Measurements from ENCODE around the gene ZNF304. TPM values are rescaled to one million over a fixed set of nuclear protein-coding genes. Genes with fewer than 3 reads are reported as not detected.

The ZNF304 gene
- total and polyA plus RNA-seq, 2 of the 4 experiments (the other 2 are of a cell fraction): 3.9 to 16.1 TPM

- peak within 1 kb of the TSS; percentile 73 for H2BK5ac ChIP-seq (ENCODE audit: low read depth, low read length, poor library complexity, severe bottlenecking)
- peak within 1 kb of the TSS; percentile 97 to 99 for H4K8ac ChIP-seq (ENCODE audit: low read depth in 2 of 2, low read length in 2 of 2)
- whole genome bisulfite sequencing, 2 experiments (ENCODE audit: extremely low coverage in 2 of 2, insufficient read length in 1 of 2): 4% methylated on average over 29 of the region's 47 CpGs; no CpG with 5 or more reads in 1 of the 2 experiments
- peak within 1 kb of the TSS; percentile 79 for H4K91ac ChIP-seq (ENCODE audit: insufficient read depth, low read depth, low read length)
- H3K4me3 ChIP-seq (ENCODE audit: insufficient read depth, low read depth, low read length): peak within 1 kb of the TSS; percentile 61
- H3K18ac ChIP-seq (ENCODE audit: low read depth, low read length): peak within 1 kb of the TSS; percentile 80
- H4K5ac ChIP-seq (ENCODE audit: low read depth, low read length): peak within 1 kb of the TSS; percentile 94
- DNase-seq (peak; percentile 100), ATAC-seq (ENCODE audit: low read depth) (peak; percentile 97)
- H3K27me3 ChIP-seq (ENCODE audit: control insufficient read depth, insufficient read depth, low read length): no peaks in the 10 kb centered on the region
- no peaks in the 10 kb centered on the region for H3K9me3 ChIP-seq (ENCODE audit: control insufficient read depth, insufficient read depth, low read length)
- H3K9me1 ChIP-seq (ENCODE audit: insufficient read depth, low read length): no peaks in the 10 kb centered on the region; the same call in 1 of the 2 replicates
- H2AFZ ChIP-seq (replicated peaks; ENCODE audit: low read length, poor library complexity): peak within 1 kb of the TSS; percentile 91
- ChIA-PET POLR2A (ENCODE audit: unreplicated experiment) (interaction anchor here (0.7 to 1.0 kb wide), 2 partner anchors 12 to 26 kb away, joined by 3 to 4 read pairs; partner anchors contain the start of genes ZNF304 and ZNF548), CTCF (interaction anchor here (0.5 to 0.8 kb wide), 2 partner anchors 29 to 34 kb away, joined by 3 to 6 read pairs; no protein-coding TSS in a partner anchor)
- no peaks in the 10 kb centered on the region for H4K20me1 ChIP-seq (ENCODE audit: insufficient read depth, low read length)
- H3K79me1 ChIP-seq (ENCODE audit: low read depth in 1 of 2, low read length in 2 of 2): peaks cover 14 to 27% of the 10 kb centered on the region in 2 experiments; a peak in 2 of 4 replicates
- H3K36me3 ChIP-seq (ENCODE audit: control insufficient read depth, insufficient read depth, low read length): peaks cover 8% of the 10 kb centered on the region
- H3K4ac ChIP-seq (ENCODE audit: low read depth, low read length): peak within 1 kb of the TSS; percentile 81
- intact Hi-C loops (cut with micrococcal nuclease) (loop anchor here (1.0 kb wide), 1 partner anchor 43 kb away; the partner anchor contains the start of gene ZNF543), dilution Hi-C loops (cut with HindIII; ENCODE audit: low sequenced_read_pairs, unreplicated experiment) (no loop called here), in situ Hi-C loops (cut with MboI; ENCODE audit: low sequenced_read_pairs) (no loop called here)
- H3K27ac ChIP-seq (ENCODE audit: insufficient read depth, low read length): peak within 1 kb of the TSS; percentile 76
- peak within 1 kb of the TSS; percentile 77 for H2BK15ac ChIP-seq (ENCODE audit: low read depth, low read length)
- H2AK5ac ChIP-seq (ENCODE audit: low read depth, low read length): peak within 1 kb of the TSS; percentile 65
- peak within 1 kb of the TSS; percentile 88 for H3K4me2 ChIP-seq (ENCODE audit: low read depth, low read length)
- H3K56ac ChIP-seq (ENCODE audit: extremely low read depth, insufficient read depth, low read length): peak within 1 kb of the TSS; percentile 59
- peak within 1 kb of the TSS; percentile 73 for H3K9ac ChIP-seq (ENCODE audit: low read depth, low read length)
- no peaks in the 10 kb centered on the region for H3K4me1 ChIP-seq (ENCODE audit: control insufficient read depth, insufficient read depth, low read length)
- peak within 1 kb of the TSS; percentile 46 for H2BK120ac ChIP-seq (ENCODE audit: low read depth, low read length)
- H2BK20ac ChIP-seq (ENCODE audit: low read depth, low read length): no peak within 1 kb of the TSS; the same call in 1 of the 2 replicates
- H2AK9ac ChIP-seq (replicated peaks; ENCODE audit: low read depth, low read length, poor library complexity): peak within 1 kb of the TSS; percentile 91
- no TSS peak for BruUV-seq (replicated peaks)
- H3K23ac ChIP-seq (ENCODE audit: low read depth, low read length): peak within 1 kb of the TSS; percentile 92
- H3K14ac ChIP-seq (replicated peaks; ENCODE audit: low read depth, low read length): peak within 1 kb of the TSS; percentile 93
- TF ChIP-seq CEBPB (IDR thresholded peaks at IDR 0.05; ENCODE audit: low read depth, low read length) (peak; percentile 93), FOS (IDR thresholded peaks at IDR 0.05; ENCODE audit: low read depth, low read length) (0 out of 2 replicates have a peak, but pooled peaks have one; percentile 48), MAZ (IDR thresholded peaks at IDR 0.05; ENCODE audit: borderline replicate concordance, low read depth, low read length) (peak; percentile 37; the same call in 1 of the 2 replicates), MAFK (IDR thresholded peaks at IDR 0.05; ENCODE audit: low read depth, low read length) (no peak), RCOR1 (IDR thresholded peaks at IDR 0.05; ENCODE audit: insufficient replicate concordance, low read length) (no peak), RAD21 (IDR thresholded peaks at IDR 0.05; ENCODE audit: low read length) (no peak), CHD1 (IDR thresholded peaks at IDR 0.05; ENCODE audit: low read depth, low read length) (no peak), MXI1 (IDR thresholded peaks at IDR 0.05; ENCODE audit: borderline replicate concordance, low read depth, low read length) (no peak; the same call in 1 of the 2 replicates), POLR2A (IDR thresholded peaks at IDR 0.05; ENCODE audit: low read depth, low read length) (peak; percentile 88), BHLHE40 (IDR thresholded peaks at IDR 0.05; ENCODE audit: low read depth, low read length) (peak; percentile 50; the same call in 1 of the 2 replicates), NFE2L2 (IDR thresholded peaks at IDR 0.05; ENCODE audit: low read depth, low read length) (peak; percentile 35), CTCF (conservative IDR thresholded peaks at IDR 0.05; ENCODE audit: low read depth, low read length) (no peak), ELK1 (IDR thresholded peaks at IDR 0.05; ENCODE audit: borderline replicate concordance, low read depth, low read length) (no peak), USF2 (IDR thresholded peaks at IDR 0.05; ENCODE audit: low read depth, low read length) (peak; percentile 34)
Observed at GRCh38 chr19:57362997-57363687, 12.1 kb downstream of the ZNF304 start, which contains the start of the genes TRAPPC2B and ZNF547. TRAPPC2B (plus strand) TSS chr19:57363551; CDS start chr19:57364834, 1,283 bp downstream. ZNF547 (plus strand) TSS chr19:57363551; CDS start chr19:57368556, 5,005 bp downstream.

Data from IMR-90 (cell line).